Measurements from ENCODE around the gene MAPKBP1. TPM values are rescaled to one million over a fixed set of nuclear protein-coding genes. Genes with fewer than 3 reads are reported as not detected.

Gene MAPKBP1
- total and polyA plus RNA-seq, 2 of the 8 experiments (the other 6 are each of a cell fraction or from before 2014, with no cell fraction given) = 4.3 to 11.3 TPM

- no peak overlapping the region for H2BK5ac ChIP-seq (ENCODE audit: low read depth, low read length)
- H4K91ac ChIP-seq (replicated peaks; ENCODE audit: insufficient read length, low read length) = no peak overlapping the region
- H3K27me3 ChIP-seq (replicated peaks in 1 of 4; ENCODE audit: control insufficient read depth in 3 of 4, extremely low read depth in 1 of 4, insufficient read depth in 3 of 4, low read length in 3 of 4) = no peaks in the 10 kb centered on the region; a peak in 1 of 7 replicates
- no peak overlapping the region for H3K14ac ChIP-seq (ENCODE audit: insufficient read length)
- no peak overlapping the region for H3K18ac ChIP-seq (ENCODE audit: extremely low read depth, low read length)
- no peak overlapping the region for H3K23ac ChIP-seq (ENCODE audit: insufficient read length)
- no peak overlapping the region for H3K27ac ChIP-seq (ENCODE audit: low read depth, low read length)
- H3K4me1 ChIP-seq (replicated peaks in 1 of 4; ENCODE audit: control insufficient read depth in 3 of 4, insufficient read depth in 4 of 4, low read length in 3 of 4) = peaks cover 0 to 11% (median 2%) of the 10 kb centered on the region in 4 experiments; a peak in 3 of 7 replicates
- no peak overlapping the region for H2AFZ ChIP-seq (ENCODE audit: low read length)
- H2BK15ac ChIP-seq (ENCODE audit: low read length) = no peak overlapping the region
- DNase-seq (ENCODE audit: low read depth in 1 of 2, low spot score in 2 of 2) = no peak
- H3K9me3 ChIP-seq (ENCODE audit: insufficient read depth in 2 of 2, low read depth in 1 of 2, low read length in 1 of 2) = no peaks in the 10 kb centered on the region
- no peaks in the 10 kb centered on the region for H3K79me2 ChIP-seq (ENCODE audit: control insufficient read depth in 1 of 2, insufficient read depth in 2 of 2, low read length in 2 of 2)
- peak overlapping the region; percentile 78 for H3K4ac ChIP-seq (replicated peaks; ENCODE audit: insufficient read length, low read depth, low read length)
- WGBS, 2 experiments (ENCODE audit: extremely low coverage in 1 of 2, insufficient coverage in 1 of 2, insufficient read length in 1 of 2, insufficient replicate concordance in 2 of 2, low coverage in 1 of 2, low lambda C conversion rate in 2 of 2, missing lambda C conversion rate in 1 of 2) = 92% methylated on average over 9 of the region's 9 CpGs; no CpG with 5 or more reads in 1 of the 2 experiments
- no peak for FAIRE-seq
- ChIA-PET CTCF (ENCODE audit: partially characterized antibody) (interaction anchor here (0.8 to 5.5 kb wide), 16 partner anchors 8 to 84 kb away, joined by 3 to 49 read pairs (median 6); partner anchors contain the start of genes MAPKBP1 and PLA2G4B), POLR2A (ENCODE audit: partially characterized antibody) (interaction anchor here (1.0 to 1.1 kb wide), 2 partner anchors 29 kb away, joined by 3 read pairs; no protein-coding TSS in a partner anchor)
- H3K79me1 ChIP-seq (ENCODE audit: low read depth, low read length) = no peaks in the 10 kb centered on the region
- no peak overlapping the region for H2BK120ac ChIP-seq (replicated peaks; ENCODE audit: low read depth, low read length)
- H3K4me2 ChIP-seq (ENCODE audit: insufficient read depth in 1 of 2, low read depth in 2 of 2, low read length in 2 of 2) = no peak overlapping the region
- H3K23me2 ChIP-seq (ENCODE audit: low read depth, low read length) = no peaks in the 10 kb centered on the region
- H4K20me1 ChIP-seq (replicated peaks in 1 of 2; ENCODE audit: control insufficient read depth in 1 of 2, insufficient read depth in 2 of 2, low read length in 2 of 2) = no peaks in the 10 kb centered on the region
- H2BK12ac ChIP-seq (ENCODE audit: low read depth, low read length) = no peak overlapping the region
- H4K5ac ChIP-seq (ENCODE audit: insufficient read length, low read depth, low read length) = no peak overlapping the region
- no peak overlapping the region for H2AK5ac ChIP-seq (ENCODE audit: low read depth, low read length)
- H2BK20ac ChIP-seq (ENCODE audit: low read length) = no peak overlapping the region
- H3K36me3 ChIP-seq (ENCODE audit: control insufficient read depth in 2 of 4, insufficient read depth in 4 of 4, low read length in 3 of 4) = no peaks in the 10 kb centered on the region
- no peak overlapping the region for H3K56ac ChIP-seq (replicated peaks; ENCODE audit: insufficient read length, low read depth, low read length)
- no peak overlapping the region for H3K4me3 ChIP-seq (ENCODE audit: extremely low read depth in 1 of 4, insufficient read depth in 2 of 4, low read depth in 3 of 4, low read length in 4 of 4)
- no peak overlapping the region for H3K9ac ChIP-seq (replicated peaks in 1 of 4; ENCODE audit: extremely low read depth in 1 of 4, low read depth in 3 of 4, low read length in 3 of 4)
- no peak overlapping the region for H4K8ac ChIP-seq (ENCODE audit: extremely low read depth, insufficient read depth, low read length)
- no peak for TF ChIP-seq EP300 (IDR thresholded peaks at IDR 0.05; ENCODE audit: borderline replicate concordance in 1 of 2, low read depth in 2 of 2, low read length in 2 of 2)
- no peak for TF ChIP-seq TAF1 (IDR thresholded peaks at IDR 0.05; ENCODE audit: low read depth, low read length)
- TF ChIP-seq CREB1 (IDR thresholded peaks at IDR 0.05) = no peak
- no peak for TF ChIP-seq ASH2L (IDR thresholded peaks at IDR 0.05; ENCODE audit: low read length)
- TF ChIP-seq HDAC2 (IDR thresholded peaks at IDR 0.05; ENCODE audit: borderline replicate concordance in 1 of 2, low read depth in 2 of 2, low read length in 2 of 2) = no peak
- no peak for TF ChIP-seq POU5F1 (IDR thresholded peaks at IDR 0.05; ENCODE audit: low read depth, low read length)
- no peak for TF ChIP-seq KDM1A (IDR thresholded peaks at IDR 0.05; ENCODE audit: borderline replicate concordance, low read length)
- no peak for TF ChIP-seq EZH2 (IDR thresholded peaks at IDR 0.05; ENCODE audit: low read depth, low read length, severe bottlenecking)
- no peak for TF ChIP-seq TCF12 (IDR thresholded peaks at IDR 0.05; ENCODE audit: low read depth, low read length)
- TF ChIP-seq ATF3 (IDR thresholded peaks at IDR 0.05; ENCODE audit: insufficient read depth, low read depth, low read length) = no peak
- no peak for TF ChIP-seq ATF2 (IDR thresholded peaks at IDR 0.05; ENCODE audit: low read length)
Measured at GRCh38 chr15:41857316-41857715, 83.0 kb downstream of the MAPKBP1 start.

All from H1 (cell line).